ENCODE data around the gene SLC25A43.

Gene SLC25A43

GRCh38 chrX:119488749-119489148 lies 89.6 kb downstream of the SLC25A43 start:
- TF ChIP-seq FOXP2 (optimal IDR thresholded peaks at IDR 0.05; ENCODE audit: borderline replicate concordance, extremely low read depth, extremely low read length, insufficient read depth) (no peak), POLR2AphosphoS5 (IDR thresholded peaks at IDR 0.05; ENCODE audit: low read depth, low read length) (no peak), REST (IDR thresholded peaks at IDR 0.05; ENCODE audit: insufficient read depth in 1 of 2, low read depth in 2 of 2, low read length in 2 of 2) (no peak), TAF1 (IDR thresholded peaks at IDR 0.05; ENCODE audit: borderline replicate concordance, insufficient read depth, low read length) (no peak), SIN3A (IDR thresholded peaks at IDR 0.05; ENCODE audit: borderline replicate concordance, insufficient read depth, low read length) (no peak)

DNA sequence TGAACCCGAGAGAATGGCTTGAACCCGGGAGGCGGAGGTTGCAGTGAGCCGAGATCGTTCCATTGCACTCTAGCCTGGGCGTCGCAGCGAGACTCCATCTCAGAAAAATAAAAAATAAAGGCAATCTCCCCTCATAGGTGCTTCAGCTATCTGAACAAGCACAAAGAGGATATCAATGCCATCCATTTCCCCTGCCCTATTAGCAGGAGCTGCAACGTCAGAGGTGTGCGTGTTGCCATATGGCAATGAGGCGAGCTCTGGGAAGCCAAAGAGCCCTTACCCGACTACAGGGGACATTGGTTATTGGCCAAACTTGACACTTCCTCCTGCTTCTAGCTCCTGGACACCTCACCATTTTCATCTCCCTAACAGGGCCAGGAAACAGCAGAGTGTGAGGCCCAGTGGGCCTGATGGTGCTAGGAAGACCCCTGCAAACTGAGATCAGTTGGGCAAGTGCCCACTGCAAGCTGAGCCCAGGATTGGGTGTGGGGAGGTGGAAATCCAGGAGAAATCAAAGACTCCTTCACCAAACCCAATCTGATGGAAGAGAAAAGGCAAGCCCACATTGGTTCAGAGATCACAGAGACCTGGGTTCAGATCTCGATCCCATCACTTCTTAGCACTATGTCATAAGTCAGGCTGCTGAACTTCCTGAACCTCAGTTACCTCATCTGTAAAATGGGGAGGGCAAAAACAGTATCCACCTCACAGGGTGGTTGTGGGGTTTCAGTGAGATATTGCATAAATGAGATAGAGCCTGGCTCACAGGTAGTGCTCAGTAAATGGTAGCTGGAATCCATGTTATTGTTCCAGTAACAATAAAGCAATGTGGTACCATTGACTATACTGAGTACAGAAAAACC lies 90.3 kb downstream of the SLC25A43 start:
- no peak for TF ChIP-seq FOXP2 (optimal IDR thresholded peaks at IDR 0.05; ENCODE audit: borderline replicate concordance, extremely low read depth, extremely low read length, insufficient read depth)
- TF ChIP-seq REST (IDR thresholded peaks at IDR 0.05; ENCODE audit: insufficient read depth in 1 of 2, low read depth in 2 of 2, low read length in 2 of 2), result no peak
- no peak for TF ChIP-seq SIN3A (IDR thresholded peaks at IDR 0.05; ENCODE audit: borderline replicate concordance, insufficient read depth, low read length)

- TF ChIP-seq FOXP2 (optimal IDR thresholded peaks at IDR 0.05; ENCODE audit: borderline replicate concordance, extremely low read depth, extremely low read length, insufficient read depth), result no peak
- no peak for TF ChIP-seq SIN3A (IDR thresholded peaks at IDR 0.05; ENCODE audit: borderline replicate concordance, insufficient read depth, low read length)
- no peak for TF ChIP-seq POLR2AphosphoS5 (IDR thresholded peaks at IDR 0.05; ENCODE audit: low read depth, low read length)
- no peak for TF ChIP-seq REST (IDR thresholded peaks at IDR 0.05; ENCODE audit: insufficient read depth in 1 of 2, low read depth in 2 of 2, low read length in 2 of 2)
- TF ChIP-seq TAF1 (IDR thresholded peaks at IDR 0.05; ENCODE audit: borderline replicate concordance, insufficient read depth, low read length), result no peak
These were observed 93.3 kb downstream of the SLC25A43 start for GRCh38 chrX:119492463-119492862.

DNA sequence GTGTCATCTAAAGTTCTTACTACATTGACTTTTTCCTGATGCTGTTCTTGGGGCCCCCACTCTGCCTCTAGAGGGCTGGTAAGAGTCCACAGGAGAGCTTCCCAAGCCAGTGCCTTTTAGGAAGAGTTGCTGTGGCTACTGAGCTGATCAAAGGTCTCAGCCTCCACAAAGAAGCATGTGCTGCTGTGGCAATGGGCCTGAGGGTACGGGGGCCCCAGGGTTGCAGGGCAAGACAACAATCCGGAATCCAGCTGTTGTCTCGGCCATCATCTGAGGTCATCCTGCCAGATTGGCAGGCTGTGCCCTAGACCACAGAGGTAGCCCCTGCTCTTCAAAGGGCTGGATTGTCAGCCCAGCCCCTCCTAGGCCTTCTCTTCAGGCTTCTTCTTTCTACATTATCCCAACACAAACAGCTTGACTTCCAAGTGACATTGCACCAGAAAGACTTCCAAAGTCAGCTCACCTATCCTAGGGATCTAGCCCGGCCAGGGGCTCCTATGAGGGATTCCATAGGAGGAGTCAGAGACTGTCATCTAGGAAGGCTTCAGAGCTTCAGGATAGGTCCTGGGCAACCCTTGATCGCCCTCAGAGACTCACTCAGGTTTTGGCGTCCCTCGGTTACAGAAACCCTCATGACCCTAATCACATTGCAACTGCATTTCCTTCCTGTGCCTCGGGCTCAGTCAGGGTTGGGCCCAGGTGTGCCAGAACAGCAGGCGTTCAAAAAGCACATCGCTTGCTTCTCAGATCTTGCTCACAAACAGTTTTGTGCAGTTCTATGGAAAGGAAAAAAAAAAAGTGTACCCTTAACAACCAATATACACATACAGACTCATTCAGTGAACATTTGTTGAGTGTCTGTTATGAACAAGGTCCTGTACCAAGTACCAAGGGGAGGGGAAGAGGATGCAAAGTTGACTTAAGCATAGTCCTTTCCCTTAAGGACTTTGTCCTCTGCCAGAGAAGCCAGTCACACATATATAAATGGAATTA lies 96.9 kb downstream of the SLC25A43 start:
- TF ChIP-seq POLR2AphosphoS5 (IDR thresholded peaks at IDR 0.05; ENCODE audit: low read depth, low read length) (no peak), TAF1 (IDR thresholded peaks at IDR 0.05; ENCODE audit: borderline replicate concordance, insufficient read depth, low read length) (no peak), REST (IDR thresholded peaks at IDR 0.05; ENCODE audit: insufficient read depth in 1 of 2, low read depth in 2 of 2, low read length in 2 of 2) (no peak), FOXP2 (optimal IDR thresholded peaks at IDR 0.05; ENCODE audit: borderline replicate concordance, extremely low read depth, extremely low read length, insufficient read depth) (no peak), SIN3A (IDR thresholded peaks at IDR 0.05; ENCODE audit: borderline replicate concordance, insufficient read depth, low read length) (no peak)
